Mucosa of gallbladder (tissue), 1 donor: ENCODE results near the gene MMEL1. TPM values are rescaled to one million over a fixed set of nuclear protein-coding genes. Genes with fewer than 3 reads are reported as not detected.
"Not testable (repeated sequence)": the region's sequence is repeated elsewhere in the genome, so short reads cannot be mapped to it uniquely, and the experiment has no call there.

Experiments
- DNase-seq: peaks from one replicate; pipeline ENCODE4 v3.0.0-alpha.2; 2020; ENCODE audit warnings: low spot score
- total RNA-seq: library from RNA; stranded (reverse); gene quantifications from one replicate; pipeline ENCODE4 v1.2.1, GENCODE V29; 2021
- donor health status: DM: no; HTN: no; CAD: no.

The MMEL1 gene
- total RNA-seq, 1 donor from 2014 or later, result 22.9 TPM

- peak; percentile 92 for DNase-seq
Observed at GRCh38 chr1:2575801-2576663, 56.8 kb downstream of the MMEL1 start.

GRCh38 chr1:2574350-2574749 lies 58.5 kb downstream of the MMEL1 start:
- DNase-seq, result no peak

GRCh38 chr1:2573250-2573920 lies 59.4 kb downstream of the MMEL1 start:
- DNase-seq, result no peak

GRCh38 chr1:2571348-2571747 lies 61.5 kb downstream of the MMEL1 start:
- DNase-seq, result no peak

GRCh38 chr1:2570332-2570731 lies 62.5 kb downstream of the MMEL1 start:
- DNase-seq, result no peak

- DNase-seq, result not testable (repeated sequence)
Observed at GRCh38 chr1:2569703-2570102, 63.1 kb downstream of the MMEL1 start.

- no peak for DNase-seq
Observed at GRCh38 chr1:2569060-2569459, 63.8 kb downstream of the MMEL1 start.

- not testable (repeated sequence) for DNase-seq
Observed at GRCh38 chr1:2568187-2568816, 64.5 kb downstream of the MMEL1 start.

GRCh38 chr1:2567083-2567679 lies 65.6 kb downstream of the MMEL1 start:
- no peak for DNase-seq

GRCh38 chr1:2566101-2567045 lies 66.4 kb downstream of the MMEL1 start:
- DNase-seq, result no peak

GRCh38 chr1:2564815-2565374 lies 67.9 kb downstream of the MMEL1 start:
- peak; percentile 61 for DNase-seq

GRCh38 chr1:2564006-2564814 lies 68.6 kb downstream of the MMEL1 start:
- no peak for DNase-seq

GRCh38 chr1:2563205-2563604 lies 69.6 kb downstream of the MMEL1 start:
- DNase-seq, result no peak

- DNase-seq, result no peak
Observed at GRCh38 chr1:2561898-2562895, 70.6 kb downstream of the MMEL1 start.

GRCh38 chr1:2561446-2561845 lies 71.4 kb downstream of the MMEL1 start:
- no peak for DNase-seq

GRCh38 chr1:2560299-2561073 lies 72.3 kb downstream of the MMEL1 start:
- no peak for DNase-seq

- DNase-seq, result no peak
Observed at GRCh38 chr1:2559509-2560298, 73.1 kb downstream of the MMEL1 start.
